Measurements from ENCODE around the gene PTN. TPM values are rescaled to one million over a fixed set of nuclear protein-coding genes. Genes with fewer than 3 reads are reported as not detected.

Gene PTN
- total and polyA plus RNA-seq, 2 donors (not counting 1 experiment from before 2014, with no cell fraction given): 30.2 to 115 TPM

GRCh38 chr7:137295739-137296324 lies 47.7 kb downstream of the PTN start:
- no peaks in the 10 kb centered on the region for H3K9me3 ChIP-seq (ENCODE audit: control insufficient read depth, insufficient read depth, low read depth, low read length)

GRCh38 chr7:137289101-137289500 lies 54.4 kb downstream of the PTN start:
- no peak overlapping the region for H3K4me2 ChIP-seq (ENCODE audit: extremely low read depth, insufficient read depth, low read length)
- DNase-seq (ENCODE audit: low read depth in 2 of 2): no peak
- H3K79me2 ChIP-seq (ENCODE audit: control insufficient read depth, insufficient read depth, low read length): no peaks in the 10 kb centered on the region
- no peak for TF ChIP-seq CTCF (conservative IDR thresholded peaks at IDR 0.05 in 1 of 2, IDR thresholded peaks at IDR 0.05 in 1 of 2; ENCODE audit: low read depth in 1 of 2, low read length in 2 of 2)
- no peak for TF ChIP-seq EZH2 (IDR thresholded peaks at IDR 0.05; ENCODE audit: low read length, missing control alignments)
- H3K4me1 ChIP-seq (ENCODE audit: control insufficient read depth, extremely low read depth, insufficient read depth, low read length): no peaks in the 10 kb centered on the region
- H3K27me3 ChIP-seq (ENCODE audit: control insufficient read depth, insufficient read depth, low read length): no peaks in the 10 kb centered on the region
- no peak overlapping the region for H3K27ac ChIP-seq (ENCODE audit: insufficient read depth, low read length)
- H2AFZ ChIP-seq (ENCODE audit: low read length): no peak overlapping the region
- H3K9me3 ChIP-seq (ENCODE audit: control insufficient read depth, insufficient read depth, low read depth, low read length): no peaks in the 10 kb centered on the region
- H3K36me3 ChIP-seq (ENCODE audit: control insufficient read depth, insufficient read depth, low read length): no peaks in the 10 kb centered on the region
- H4K20me1 ChIP-seq (ENCODE audit: control insufficient read depth, extremely low read depth, insufficient read depth, low read length): no peaks in the 10 kb centered on the region
- H3K9ac ChIP-seq (ENCODE audit: insufficient read depth, low read length): no peak overlapping the region
- no peak overlapping the region for H3K4me3 ChIP-seq (replicated peaks in 1 of 4; ENCODE audit: control extremely low read depth in 1 of 4, insufficient read depth in 1 of 4, low read depth in 3 of 4, low read length in 4 of 4)

More at GRCh38 chr7:137295739-137296324, 47.7 kb downstream of the PTN start:
- Histone ChIP-seq H4K20me1 (ENCODE audit: control insufficient read depth, extremely low read depth, insufficient read depth, low read length) (no peaks in the 10 kb centered on the region), H3K9ac (ENCODE audit: insufficient read depth, low read length) (no peak overlapping the region), H3K36me3 (ENCODE audit: control insufficient read depth, insufficient read depth, low read length) (no peaks in the 10 kb centered on the region), H3K4me2 (ENCODE audit: extremely low read depth, insufficient read depth, low read length) (no peak overlapping the region), H3K27me3 (ENCODE audit: control insufficient read depth, insufficient read depth, low read length) (no peaks in the 10 kb centered on the region), H3K4me1 (ENCODE audit: control insufficient read depth, extremely low read depth, insufficient read depth, low read length) (no peaks in the 10 kb centered on the region), H3K27ac (ENCODE audit: insufficient read depth, low read length) (no peak overlapping the region), H3K79me2 (ENCODE audit: control insufficient read depth, insufficient read depth, low read length) (no peaks in the 10 kb centered on the region), H2AFZ (ENCODE audit: low read length) (no peak overlapping the region), H3K4me3 (replicated peaks in 1 of 4; ENCODE audit: control extremely low read depth in 1 of 4, insufficient read depth in 1 of 4, low read depth in 3 of 4, low read length in 4 of 4) (no peak overlapping the region)
- no peak for TF ChIP-seq CTCF (conservative IDR thresholded peaks at IDR 0.05 in 1 of 2, IDR thresholded peaks at IDR 0.05 in 1 of 2; ENCODE audit: low read depth in 1 of 2, low read length in 2 of 2)
- TF ChIP-seq EZH2 (IDR thresholded peaks at IDR 0.05; ENCODE audit: low read length, missing control alignments): no peak
- DNase-seq (ENCODE audit: low read depth in 2 of 2): no peak

GRCh38 chr7:137287651-137288258 lies 55.8 kb downstream of the PTN start:
- DNase-seq (ENCODE audit: low read depth in 2 of 2): peak in 1 of 2 donors; percentile 26
- H3K9ac ChIP-seq (ENCODE audit: insufficient read depth, low read length): no peak overlapping the region
- no peaks in the 10 kb centered on the region for H3K9me3 ChIP-seq (ENCODE audit: control insufficient read depth, insufficient read depth, low read depth, low read length)
- H3K27ac ChIP-seq (ENCODE audit: insufficient read depth, low read length): no peak overlapping the region
- no peaks in the 10 kb centered on the region for H3K27me3 ChIP-seq (ENCODE audit: control insufficient read depth, insufficient read depth, low read length)
- no peaks in the 10 kb centered on the region for H3K36me3 ChIP-seq (ENCODE audit: control insufficient read depth, insufficient read depth, low read length)
- TF ChIP-seq CTCF (conservative IDR thresholded peaks at IDR 0.05 in 1 of 2, IDR thresholded peaks at IDR 0.05 in 1 of 2; ENCODE audit: low read depth in 1 of 2, low read length in 2 of 2) (peak; percentile 19 to 33), EZH2 (IDR thresholded peaks at IDR 0.05; ENCODE audit: low read length, missing control alignments) (no peak)
- no peaks in the 10 kb centered on the region for H4K20me1 ChIP-seq (ENCODE audit: control insufficient read depth, extremely low read depth, insufficient read depth, low read length)
- no peaks in the 10 kb centered on the region for H3K4me1 ChIP-seq (ENCODE audit: control insufficient read depth, extremely low read depth, insufficient read depth, low read length)
- no peak overlapping the region for H3K4me2 ChIP-seq (ENCODE audit: extremely low read depth, insufficient read depth, low read length)
- H3K79me2 ChIP-seq (ENCODE audit: control insufficient read depth, insufficient read depth, low read length): no peaks in the 10 kb centered on the region
- no peak overlapping the region for H2AFZ ChIP-seq (ENCODE audit: low read length)
- H3K4me3 ChIP-seq (replicated peaks in 1 of 4; ENCODE audit: control extremely low read depth in 1 of 4, insufficient read depth in 1 of 4, low read depth in 3 of 4, low read length in 4 of 4): no peak overlapping the region
